Activated CD4-positive, alpha-beta T cell treated with anti-CD3 and anti-CD28 coated beads for 4 hours (primary cell): Measurements from ENCODE around the gene MEG3.

Experiments used
- DNase-seq, 2 donors: peaks; one replicate each; pipeline ENCODE4 v3.0.0-alpha.2; 2020

MEG3 gene

DNA sequence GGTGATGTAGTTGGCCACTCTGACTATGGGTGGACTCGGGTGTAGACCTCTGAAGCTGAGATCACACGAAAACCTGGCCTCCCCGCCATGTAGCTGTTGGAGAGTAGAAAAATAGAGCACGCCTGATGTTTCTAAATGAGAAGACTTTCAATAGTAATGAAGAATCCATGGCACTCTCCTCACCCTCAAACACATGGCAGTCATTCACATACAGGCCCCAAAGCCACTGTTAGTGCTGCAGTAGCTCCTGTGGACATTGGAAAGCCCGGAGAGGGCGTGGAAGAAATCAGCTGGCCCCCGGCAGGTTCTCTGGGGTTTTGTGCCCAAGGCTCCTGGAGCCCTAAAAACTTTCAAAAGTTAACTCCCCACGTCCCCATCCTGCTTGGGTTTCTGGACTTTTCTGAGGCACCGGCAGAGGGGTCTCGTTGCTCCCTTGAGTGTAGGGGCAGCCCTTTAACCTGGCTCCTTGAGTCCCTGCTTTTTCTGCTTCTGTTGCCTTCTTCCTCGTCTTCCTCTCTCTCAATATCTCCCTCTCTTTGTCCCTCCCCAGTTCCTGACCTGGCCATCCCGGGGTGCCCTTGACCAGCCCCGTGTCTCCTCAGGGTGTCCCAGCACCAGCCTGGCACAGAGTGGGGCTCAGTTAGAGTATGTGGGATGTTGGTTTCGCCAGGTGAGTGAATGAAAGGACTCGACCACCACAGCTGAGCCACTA is 8.3 kb downstream of the MEG3 start:
- DNase-seq = no peak

DNA sequence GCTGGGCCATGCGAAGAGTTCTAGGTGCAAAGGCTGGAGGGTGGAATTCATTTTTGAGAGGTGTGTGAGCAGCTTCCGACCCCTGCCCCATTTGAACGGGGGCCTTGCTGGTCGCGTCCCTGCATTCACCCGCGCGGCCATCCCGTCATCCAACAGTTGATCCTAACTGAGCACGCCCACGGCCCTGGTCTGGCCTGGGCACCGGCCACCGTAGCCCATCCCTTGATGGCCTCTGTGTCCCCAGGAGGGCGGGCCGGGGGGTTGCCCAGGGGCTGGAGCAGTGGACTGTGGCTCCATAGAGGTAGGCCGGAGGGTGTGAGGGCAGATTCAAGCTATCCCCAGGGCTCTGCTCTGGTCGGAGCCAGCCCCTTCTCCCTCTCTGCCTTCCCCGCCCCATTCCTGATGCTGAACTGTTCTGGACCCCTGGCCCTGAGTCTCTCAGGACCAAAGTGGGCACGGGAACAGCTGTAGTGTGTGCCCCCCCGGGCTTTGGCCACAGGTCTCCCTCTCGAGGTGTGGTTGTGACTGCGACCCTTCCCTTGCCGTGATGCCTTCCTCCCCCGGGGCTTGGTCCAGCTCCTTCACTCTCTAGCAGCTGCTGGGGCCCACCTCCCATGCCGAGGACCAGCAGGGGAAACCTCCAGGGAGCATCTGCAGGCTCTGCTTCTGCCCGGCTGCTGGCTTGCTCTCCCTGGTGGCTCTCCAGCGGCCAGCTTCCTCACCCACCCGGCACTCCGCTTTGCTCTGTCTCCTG is 9.1 kb downstream of the MEG3 start:
- DNase-seq = no peak

DNA sequence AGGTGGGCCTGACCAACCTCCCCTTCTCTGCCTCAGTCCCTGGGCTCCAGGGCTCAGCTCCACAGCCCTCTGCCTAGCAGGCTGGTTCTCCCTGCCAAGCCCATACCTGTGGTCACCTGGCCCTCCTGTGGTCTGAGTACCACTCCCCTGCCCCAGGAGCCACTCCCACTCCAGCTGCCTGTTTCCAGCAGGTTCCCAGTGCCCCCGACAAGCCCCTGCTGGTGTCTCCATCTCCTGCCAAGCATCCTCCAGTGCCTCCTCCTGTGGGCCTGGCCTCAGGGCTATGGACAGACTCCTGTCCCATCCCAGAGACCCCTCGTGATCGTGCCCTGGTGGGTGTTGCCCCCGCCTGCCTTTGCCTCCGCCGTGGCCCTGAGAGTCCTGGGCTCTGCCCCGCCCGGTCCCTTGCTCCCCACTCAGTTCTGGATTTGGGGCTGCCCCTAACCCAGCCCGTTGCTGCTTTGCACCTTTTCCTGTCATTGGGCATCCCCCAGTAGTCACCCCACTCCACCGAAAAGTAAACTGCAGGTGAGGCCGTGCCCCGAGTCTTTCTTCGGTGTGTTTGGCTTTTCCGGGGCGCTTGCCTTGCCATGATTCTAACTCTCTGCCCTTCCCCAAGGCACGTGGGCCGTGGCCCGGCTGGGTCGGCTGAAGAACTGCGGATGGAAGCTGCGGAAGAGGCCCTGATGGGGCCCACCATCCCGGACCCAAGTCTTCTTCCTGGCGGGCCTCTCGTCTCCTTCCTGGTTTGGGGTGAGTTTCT is 9.8 kb downstream of the MEG3 start:
- no peak for DNase-seq

DNA sequence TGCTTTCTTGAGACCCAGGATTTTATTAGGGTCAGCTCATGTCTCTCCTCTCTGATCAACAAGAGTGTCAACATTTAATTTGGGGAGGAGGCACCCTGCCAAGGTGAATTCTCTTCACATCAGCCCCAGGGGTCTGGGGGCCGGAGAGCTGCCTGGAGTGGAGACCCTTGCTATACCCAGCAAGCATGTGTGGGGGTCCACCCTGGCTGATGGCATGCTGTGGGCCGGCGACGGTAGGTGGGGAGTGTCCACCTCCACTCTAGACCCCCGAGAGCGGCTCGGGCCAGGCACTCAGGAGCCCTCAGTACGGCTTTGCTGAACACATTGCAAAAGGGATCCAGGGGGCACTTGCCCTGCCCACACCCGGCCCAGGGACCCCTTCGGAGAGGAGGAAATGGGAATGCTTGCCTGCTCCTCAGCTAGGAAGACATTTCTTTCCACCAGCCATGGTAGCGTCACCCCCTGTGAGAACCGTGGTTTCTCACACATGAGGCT is 10.4 kb downstream of the MEG3 start:
- DNase-seq = no peak

DNA sequence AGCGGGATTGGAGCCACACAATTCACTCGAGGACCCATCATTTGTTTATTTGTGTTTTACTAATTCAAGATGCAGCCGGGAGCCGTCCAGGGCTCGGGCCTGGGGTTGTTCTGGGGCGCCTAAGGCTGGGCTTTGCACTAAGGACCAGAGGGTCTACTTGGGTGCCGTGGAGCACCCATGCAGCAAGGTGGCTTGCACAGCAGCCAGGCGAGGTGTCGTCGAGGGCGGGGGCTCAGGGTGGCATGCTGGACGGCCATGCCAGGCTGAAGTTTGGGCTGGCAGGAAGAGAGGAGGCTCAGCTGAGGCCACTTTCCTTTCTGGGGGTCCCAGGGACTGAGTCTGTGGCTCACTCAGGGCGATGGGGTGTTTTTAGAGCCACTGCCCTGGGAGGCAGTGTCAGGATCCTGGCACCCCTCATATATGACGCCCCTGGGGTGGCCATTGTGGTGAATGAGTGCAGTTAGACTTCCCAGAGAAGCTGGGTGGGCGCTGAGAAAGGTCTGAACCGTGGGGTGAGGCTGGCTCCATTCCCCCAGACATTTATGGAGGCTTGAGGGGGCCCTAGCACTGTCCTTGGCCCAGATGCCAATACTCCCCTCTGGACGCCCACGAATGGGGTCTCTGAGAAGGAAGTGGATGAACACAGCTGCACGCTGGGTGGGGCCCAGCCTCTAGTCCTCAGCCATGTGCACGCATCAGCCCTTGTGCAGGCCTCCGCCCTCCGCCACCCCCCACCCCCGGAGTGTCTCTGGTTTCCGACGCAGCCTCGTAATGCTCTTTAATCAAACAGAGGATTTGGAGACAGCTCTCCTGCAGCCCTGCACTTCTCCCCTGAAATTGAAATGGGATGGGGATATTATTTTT is 11.3 kb downstream of the MEG3 start:
- no peak for DNase-seq

DNA sequence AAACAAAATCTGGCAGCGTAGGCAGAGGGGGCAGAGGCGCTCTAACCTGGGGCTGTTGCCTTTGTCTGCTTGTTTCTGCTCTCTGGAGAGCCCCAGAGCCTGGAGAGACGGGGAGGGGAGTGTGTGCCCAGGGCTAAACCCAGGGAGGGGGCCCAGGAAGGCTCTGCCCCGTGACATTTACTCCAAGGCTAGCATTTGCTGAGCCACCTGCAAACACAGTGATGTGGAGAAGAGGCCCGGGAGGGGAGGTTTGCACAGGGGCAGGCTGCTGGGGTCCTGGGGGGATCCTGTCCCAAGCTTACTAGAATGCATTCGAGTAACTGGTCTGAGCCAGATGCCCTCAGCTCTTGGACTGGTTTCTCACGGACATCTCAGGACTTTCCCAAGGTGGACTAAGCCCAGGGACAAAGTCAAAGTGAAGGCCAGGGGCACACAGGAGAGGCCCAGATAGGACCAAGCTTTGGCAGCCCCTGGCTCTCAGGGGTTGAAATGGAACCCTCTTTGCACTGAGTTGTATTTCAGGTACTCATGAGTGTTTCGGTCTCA is 12.0 kb downstream of the MEG3 start:
- DNase-seq = no peak

DNA sequence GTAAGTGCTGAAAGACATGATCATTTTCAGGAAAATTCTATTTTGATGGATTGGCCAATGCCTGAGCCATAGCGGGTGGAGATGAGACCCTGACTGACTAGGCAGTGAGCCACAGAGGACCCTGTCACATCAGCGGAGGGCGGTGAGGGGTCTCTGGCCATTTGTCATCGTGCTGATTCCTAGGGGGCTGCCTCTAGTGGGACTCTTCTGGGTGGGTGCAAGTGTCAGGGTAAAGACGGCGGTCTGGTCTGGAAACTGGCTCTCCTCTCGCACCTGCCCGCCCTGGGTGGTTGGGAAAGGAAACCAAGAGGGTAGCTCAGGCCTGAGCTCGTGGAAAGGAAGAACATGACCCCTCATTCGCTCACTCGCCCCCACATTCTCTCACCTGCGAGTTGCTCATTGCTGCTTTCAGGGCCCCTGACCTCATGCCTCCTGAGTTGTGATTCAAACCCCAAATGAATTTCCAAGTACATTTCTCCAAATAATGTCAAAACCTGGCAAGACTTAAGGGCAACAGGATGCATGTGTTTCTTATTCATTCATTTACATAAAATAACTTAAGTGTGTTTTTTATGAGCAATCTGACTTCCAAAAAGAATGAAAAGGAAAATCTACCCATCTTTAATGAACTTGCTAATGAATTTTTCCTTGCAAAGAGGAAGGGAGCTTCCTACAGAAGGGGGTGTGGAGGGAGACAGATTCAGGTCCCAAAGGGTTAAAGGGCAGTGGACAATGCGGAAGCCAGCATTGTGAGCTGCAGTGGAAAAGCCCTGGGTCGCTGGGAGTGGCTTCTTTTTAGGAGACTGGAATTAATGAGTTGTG is 12.8 kb downstream of the MEG3 start:
- no peak for DNase-seq

DNA sequence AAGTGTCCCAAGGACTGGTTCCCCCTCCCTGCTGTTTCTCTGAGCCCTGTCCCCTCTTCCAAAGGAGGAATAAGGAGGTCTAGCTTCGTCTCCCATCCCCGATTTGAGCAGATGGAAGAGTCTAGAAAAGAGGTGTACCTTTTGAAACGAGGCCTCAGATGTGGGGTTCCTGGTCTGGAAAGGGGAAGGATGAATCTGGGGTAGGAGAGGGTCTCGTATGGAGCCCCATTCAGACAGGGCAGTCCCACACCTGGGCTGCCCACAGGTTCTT is 13.3 kb downstream of the MEG3 start:
- no peak for DNase-seq

DNA sequence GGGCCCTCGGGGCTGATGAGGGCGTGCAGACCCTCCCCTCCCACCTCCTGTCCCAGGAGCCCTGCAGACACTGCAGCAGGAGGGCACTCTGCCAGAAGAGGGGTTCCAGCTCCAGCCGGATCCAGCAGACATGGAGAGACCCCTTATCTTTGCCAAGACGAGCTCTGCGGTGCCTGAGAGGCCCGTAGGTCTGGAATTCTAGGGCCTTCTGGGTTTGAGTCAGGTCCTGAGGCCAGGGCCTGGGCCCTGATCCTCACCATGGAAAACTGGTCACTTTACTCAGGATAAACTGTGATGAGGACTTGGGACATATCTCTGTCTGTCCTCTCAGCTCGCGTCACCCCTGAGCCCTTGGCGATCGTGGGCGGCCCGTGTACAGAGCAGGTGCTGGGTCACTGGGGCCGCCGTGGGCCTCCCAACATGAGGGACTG is 13.8 kb downstream of the MEG3 start:
- no peak for DNase-seq

DNA sequence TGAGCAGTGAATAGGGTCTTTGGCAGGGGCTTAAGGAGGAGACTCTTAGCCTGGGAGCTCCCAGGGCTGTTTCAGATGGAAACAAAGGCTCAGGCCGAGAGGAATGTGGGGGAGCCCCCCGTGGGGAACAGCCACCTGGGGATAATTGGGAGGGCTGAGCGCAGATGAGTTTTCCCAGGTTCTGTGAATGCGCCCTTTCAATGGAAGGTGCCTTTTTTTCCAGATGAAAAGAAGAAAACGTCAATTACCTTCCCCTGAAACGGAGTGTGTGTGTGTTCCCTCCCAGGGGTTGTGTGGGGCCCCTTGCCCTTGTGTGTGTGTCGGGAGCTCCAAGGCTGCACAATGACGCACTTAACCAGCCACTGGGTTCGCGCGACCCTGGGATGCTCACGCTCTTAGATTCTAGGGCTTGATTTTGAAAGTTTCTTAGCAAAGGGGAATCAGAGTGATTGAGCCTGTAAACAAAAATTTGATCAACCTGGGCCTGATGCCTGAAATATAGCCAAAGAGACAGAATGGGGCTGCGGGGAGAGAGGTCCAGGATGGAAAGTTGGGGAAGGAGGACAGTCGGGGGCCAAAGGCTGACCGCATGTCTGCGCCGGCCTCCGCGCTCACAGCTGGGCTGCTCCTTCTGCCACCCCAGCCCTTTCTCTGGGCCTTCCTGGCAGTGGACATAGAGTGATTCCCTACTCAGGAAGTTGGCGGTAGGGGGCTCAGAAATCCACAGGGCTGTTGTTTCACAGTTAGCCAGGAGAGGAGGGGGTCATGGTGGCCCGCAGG is 14.6 kb downstream of the MEG3 start:
- no peak for DNase-seq

DNA sequence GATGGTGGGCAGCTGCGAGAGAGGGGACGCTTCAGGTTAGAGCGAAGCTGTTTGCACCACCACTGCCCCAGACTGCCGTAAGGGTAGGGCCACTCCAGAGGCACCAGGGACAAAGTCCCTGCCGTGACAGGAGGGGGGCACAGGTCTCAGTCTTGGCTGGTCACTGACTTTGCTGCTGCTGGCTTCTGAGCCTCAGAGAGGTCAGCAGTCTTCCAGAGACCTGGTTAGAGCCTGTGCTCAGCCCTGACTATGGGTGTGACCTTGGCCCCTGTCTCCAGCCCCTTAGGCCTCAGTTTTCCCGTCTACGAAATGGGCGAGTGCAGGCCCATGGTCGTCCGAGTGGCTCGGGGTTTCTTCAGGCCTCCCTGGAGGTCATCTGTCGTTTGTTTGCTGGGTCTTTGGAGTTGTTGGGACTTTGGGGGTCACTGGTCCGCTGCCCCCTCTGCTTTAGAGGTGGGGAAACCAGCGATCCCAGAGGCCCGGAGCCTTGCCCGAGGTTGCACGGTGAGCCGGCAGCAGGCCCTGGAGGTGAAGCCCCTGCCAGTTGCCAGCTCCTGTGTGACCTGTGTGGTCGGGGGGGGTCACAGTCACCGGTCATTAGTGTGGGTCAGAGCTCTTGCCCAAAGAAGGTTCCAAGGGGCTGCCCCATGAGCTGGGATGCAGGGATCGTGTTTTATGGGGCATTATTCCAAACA is 15.3 kb downstream of the MEG3 start:
- DNase-seq = no peak

DNA sequence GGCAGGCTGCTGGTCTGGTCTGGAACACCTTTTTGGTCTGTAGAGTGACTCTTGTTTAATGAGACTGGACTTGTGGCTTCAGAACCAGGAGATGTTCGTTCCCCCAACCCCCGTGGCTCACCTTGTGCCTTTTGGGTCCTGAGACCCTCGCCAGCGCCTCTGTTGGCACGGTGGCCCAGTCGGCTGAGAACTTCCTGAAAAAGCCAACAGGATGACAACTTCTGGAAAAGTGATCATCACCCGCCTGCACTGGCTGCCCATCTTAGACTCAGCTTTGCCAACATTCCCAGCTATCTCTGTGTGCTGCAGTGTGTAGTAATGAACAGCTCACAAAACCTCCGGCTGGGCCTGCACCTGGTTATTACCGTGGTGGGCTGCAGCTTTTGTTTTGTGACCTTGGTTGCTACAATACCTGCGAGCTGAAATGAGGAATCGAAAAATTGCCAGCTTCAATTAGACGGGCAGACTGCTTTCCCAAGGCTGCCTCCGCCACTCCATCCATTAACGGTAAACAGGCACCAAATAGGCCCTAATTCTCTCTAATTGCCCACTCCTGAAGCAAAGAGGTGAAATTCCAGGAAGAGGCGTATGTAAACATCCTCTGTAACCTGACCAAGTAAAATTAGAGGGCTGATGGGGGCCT is 16.0 kb downstream of the MEG3 start:
- DNase-seq = no peak

DNA sequence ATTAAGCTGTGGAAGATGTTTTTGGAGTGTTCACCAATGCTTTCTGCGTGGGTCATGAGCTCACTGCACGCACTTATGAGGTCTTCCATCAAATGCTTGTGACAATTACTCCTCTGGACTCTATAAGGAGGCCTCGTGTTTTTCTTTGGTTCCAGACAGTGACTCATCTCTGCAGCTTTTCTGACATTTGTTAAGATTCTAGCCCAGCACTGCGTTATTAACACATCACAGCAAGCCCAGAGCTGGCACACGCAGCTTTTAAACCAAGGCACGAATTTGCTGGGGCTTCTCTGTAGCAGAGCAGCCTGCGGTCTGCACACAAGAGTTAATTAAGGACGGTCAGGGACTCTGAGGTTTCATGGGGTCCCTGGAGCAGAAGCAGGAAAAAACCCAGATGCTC is 16.9 kb downstream of the MEG3 start:
- no peak for DNase-seq

DNA sequence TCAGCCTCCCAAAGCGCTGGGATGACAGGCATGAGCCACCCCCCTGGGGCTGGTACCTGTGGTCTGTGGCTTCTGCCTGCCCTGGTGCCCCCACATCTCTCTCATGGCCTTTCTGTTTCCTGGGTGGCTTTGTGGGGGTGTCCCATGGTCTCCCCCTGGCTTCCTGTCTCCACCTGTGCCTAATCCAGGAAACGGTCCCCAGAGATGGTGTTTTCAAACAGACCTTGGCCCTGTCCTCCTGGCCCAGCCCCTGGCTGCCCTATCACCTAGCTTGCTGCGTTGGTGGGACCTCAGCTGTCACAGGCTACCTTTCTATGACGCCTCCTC is 18.1 kb downstream of the MEG3 start:
- DNase-seq = no peak

DNA sequence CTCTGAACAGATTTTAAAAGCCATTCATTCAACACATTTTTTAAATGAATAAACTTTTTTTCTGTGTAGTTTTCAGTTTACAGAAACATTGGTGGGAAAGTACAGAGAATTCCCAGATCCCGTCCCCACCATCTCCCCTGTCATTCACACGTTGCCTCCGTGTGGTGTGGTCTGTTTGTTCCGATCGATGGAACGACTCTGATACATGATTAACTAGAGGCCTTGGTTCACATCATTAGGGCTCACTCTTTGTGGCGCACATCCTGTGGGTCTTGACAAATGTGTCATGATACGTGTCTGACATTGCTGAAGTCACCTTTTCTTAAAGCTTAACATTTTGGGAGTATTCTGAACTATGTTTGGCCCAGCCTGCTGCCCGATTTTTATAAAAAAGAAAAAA is 18.5 kb downstream of the MEG3 start:
- DNase-seq = no peak

DNA sequence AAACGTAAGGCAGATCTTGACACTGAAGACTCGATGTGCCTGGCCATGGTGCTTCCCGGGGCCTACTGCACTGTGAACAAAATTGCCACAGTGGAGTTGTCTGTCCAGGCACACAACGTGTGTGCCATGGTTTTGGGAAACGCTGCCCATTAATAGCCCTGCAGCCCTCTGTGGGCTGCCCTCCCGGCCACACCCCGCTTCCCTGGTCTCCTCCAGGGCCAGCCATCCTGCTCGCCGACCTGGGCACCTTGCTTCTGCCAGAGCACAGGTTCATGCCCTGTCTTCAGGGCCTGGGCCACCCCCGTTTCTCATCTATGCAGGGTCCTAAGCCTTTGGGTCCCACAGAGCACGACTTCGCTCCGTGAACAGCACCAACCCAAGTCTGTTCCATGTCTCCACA is 18.9 kb downstream of the MEG3 start:
- no peak for DNase-seq

DNA sequence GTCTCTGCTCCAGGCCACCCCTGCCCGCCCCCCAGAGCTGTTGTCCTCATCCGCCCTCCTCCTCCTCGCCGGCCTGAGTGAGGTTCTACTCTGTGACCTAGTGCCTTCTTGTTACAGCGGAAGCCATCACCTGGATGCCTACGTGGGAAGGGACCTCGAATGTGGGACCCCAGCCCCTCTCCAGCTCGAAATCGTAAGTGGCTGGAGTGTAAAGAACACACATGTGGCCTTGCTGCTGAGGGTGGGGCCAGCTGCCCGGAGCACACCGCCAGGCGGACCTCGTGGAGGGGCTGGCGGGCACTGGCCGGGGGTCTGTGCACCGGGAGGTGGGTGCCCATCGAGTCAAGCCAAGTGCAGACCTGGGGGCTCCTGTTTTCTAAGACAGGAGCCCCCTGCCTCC is 19.4 kb downstream of the MEG3 start:
- DNase-seq = no peak

DNA sequence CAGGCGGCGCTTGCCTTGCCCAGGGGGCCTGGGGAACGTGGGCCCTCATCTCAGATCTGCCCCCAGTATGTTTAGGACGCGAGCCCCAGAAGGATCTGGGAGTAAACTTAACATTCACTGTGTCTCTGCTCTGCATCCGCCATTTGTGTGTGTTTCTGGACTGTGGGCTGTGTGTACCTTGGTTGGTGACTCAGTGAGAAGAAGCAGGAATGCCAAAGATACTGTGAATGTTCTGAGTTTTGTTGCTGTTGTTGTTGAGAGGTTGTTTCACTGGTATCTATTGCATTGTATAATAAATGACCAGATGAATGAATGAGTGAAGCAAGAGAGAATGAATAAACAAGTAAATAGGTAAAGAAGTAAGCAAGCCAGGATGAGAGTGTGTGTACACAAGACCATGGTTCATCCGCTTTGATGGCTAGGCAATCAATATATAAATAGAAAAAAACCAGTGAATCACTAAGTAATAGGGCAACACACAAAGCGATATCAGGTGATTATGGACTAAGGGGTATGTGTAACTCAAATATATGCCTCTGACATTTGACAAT is 20.5 kb downstream of the MEG3 start:
- DNase-seq = no peak

DNA sequence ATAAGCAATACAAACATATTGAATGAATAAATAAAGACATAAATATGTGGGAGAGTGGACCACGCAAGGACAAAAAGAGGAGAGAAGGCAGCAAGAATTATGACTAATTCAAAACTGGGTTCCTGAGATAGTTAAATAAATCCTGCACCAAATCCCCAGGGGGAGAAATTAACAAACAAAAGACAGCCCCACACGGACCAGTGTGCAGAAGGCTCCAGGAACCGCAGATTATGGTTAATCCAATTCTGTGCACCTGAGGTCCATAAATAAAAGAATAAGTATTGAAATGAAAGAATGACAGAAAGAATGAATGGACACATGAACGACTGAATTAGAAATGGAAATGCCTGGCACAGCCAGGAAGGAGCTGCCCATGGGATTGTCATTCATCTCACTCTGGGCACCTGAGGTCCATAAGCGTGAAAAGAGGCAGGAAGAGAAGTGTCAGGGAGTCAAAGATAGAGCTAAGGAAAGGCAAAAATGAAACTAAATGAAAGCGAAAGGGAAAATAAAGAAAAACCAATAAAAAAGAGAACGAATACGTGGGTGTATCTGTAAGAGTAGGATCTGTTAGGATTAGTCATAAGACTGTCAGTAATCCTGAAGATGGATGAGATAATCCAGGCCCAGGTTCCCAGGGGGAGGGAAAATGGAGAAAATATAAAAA is 23.3 kb downstream of the MEG3 start:
- no peak for DNase-seq
